GM19035 (cell line): ENCODE results near the gene MYO1B.

Experiments used
- ATAC-seq: cut with Tn5 transposase; IDR thresholded peaks from one replicate; pipeline ENCODE4 v1.9.1; 2021; ENCODE audit not compliant: unreplicated experiment

The MYO1B gene

GRCh38 chr2:191245046-191245868 is at the start of gene MYO1B:
Gene MYO1B, plus strand, starts transcription at chr2:191245404. Its CDS starts 31,492 bp downstream, at chr2:191276896.
- ATAC-seq, result peak; percentile 66

- ATAC-seq, result no peak
Observed at GRCh38 chr2:191197096-191197495, 48.1 kb upstream of the MYO1B start.

GRCh38 chr2:191198271-191198670 is 46.9 kb upstream of the MYO1B start:
- no peak for ATAC-seq

GRCh38 chr2:191199929-191200512 is 45.2 kb upstream of the MYO1B start:
- no peak for ATAC-seq

- ATAC-seq, result no peak
Observed at GRCh38 chr2:191200910-191201309, 44.3 kb upstream of the MYO1B start.

- no peak for ATAC-seq
Observed at GRCh38 chr2:191202209-191202721, 42.9 kb upstream of the MYO1B start.

- no peak for ATAC-seq
Observed at GRCh38 chr2:191202881-191203397, 42.3 kb upstream of the MYO1B start.

GRCh38 chr2:191204433-191204832 is 40.8 kb upstream of the MYO1B start:
- ATAC-seq, result no peak

- ATAC-seq, result no peak
Observed at GRCh38 chr2:191206613-191207471, 38.4 kb upstream of the MYO1B start.

- ATAC-seq, result no peak
Observed at GRCh38 chr2:191209340-191209739, 35.9 kb upstream of the MYO1B start.

GRCh38 chr2:191212119-191212518 is 33.1 kb upstream of the MYO1B start:
- ATAC-seq, result no peak

GRCh38 chr2:191213333-191213732 is 31.9 kb upstream of the MYO1B start:
- no peak for ATAC-seq

GRCh38 chr2:191215230-191215629 is 30.0 kb upstream of the MYO1B start:
- ATAC-seq, result no peak

- no peak for ATAC-seq
Observed at GRCh38 chr2:191215666-191216065, 29.5 kb upstream of the MYO1B start.

GRCh38 chr2:191217580-191217979 is 27.6 kb upstream of the MYO1B start:
- ATAC-seq, result no peak

GRCh38 chr2:191218292-191218898 is 26.8 kb upstream of the MYO1B start:
- ATAC-seq, result peak; percentile 59

- ATAC-seq, result peak; percentile 61
Observed at GRCh38 chr2:191220671-191221070, 24.5 kb upstream of the MYO1B start.

- ATAC-seq, result no peak
Observed at GRCh38 chr2:191221666-191222065, 23.5 kb upstream of the MYO1B start.

- no peak for ATAC-seq
Observed at GRCh38 chr2:191222507-191222906, 22.7 kb upstream of the MYO1B start.

- ATAC-seq, result no peak
Observed at GRCh38 chr2:191222952-191223351, 22.3 kb upstream of the MYO1B start.

GRCh38 chr2:191225126-191225525 is 20.1 kb upstream of the MYO1B start:
- ATAC-seq, result no peak
